DOHH2 (cell line): Measurements from ENCODE around the gene CHAMP1.

ENCODE experiments used
- H3F3A ChIP-seq: fragments of 200-600 bp; sonication (generic), shearing (Covaris generic); 2 replicates; pipeline ENCODE4 v1.6.0; 2016; ENCODE audit warnings: antibody characterized with exemption, mild to moderate bottlenecking; ENCODE audit not compliant: control insufficient read depth, insufficient read depth
- H3K27ac ChIP-seq: fragments of 200-600 bp; sonication (generic); 2 replicates; pipeline ENCODE4 v1.5.1; 2014; ENCODE audit warnings: low read depth, mild to moderate bottlenecking, low read length, moderate library complexity
- H3K27me3 ChIP-seq: fragments of 200-600 bp; sonication (generic); 2 replicates; pipeline ENCODE4 v1.6.1; 2014; ENCODE audit warnings: mild to moderate bottlenecking, low read length, mixed read lengths; ENCODE audit not compliant: control insufficient read depth
- H3K36me3 ChIP-seq: fragments of 200-600 bp; sonication (generic); 2 replicates; pipeline ENCODE4 v1.6.1; 2014; ENCODE audit warnings: mild to moderate bottlenecking, low read length, moderate library complexity, mixed read lengths; ENCODE audit not compliant: control insufficient read depth
- H3K4me1 ChIP-seq: fragments of 200-600 bp; sonication (generic); 2 replicates; pipeline ENCODE4 v1.6.1; 2014; ENCODE audit warnings: mild to moderate bottlenecking, low read length, mixed read lengths; ENCODE audit not compliant: control insufficient read depth
- H3K4me2 ChIP-seq: fragments of 200-600 bp; sonication (generic); 2 replicates; pipeline ENCODE4 v1.6.0; 2014; ENCODE audit warnings: mild to moderate bottlenecking, low read length, moderate library complexity
- H3K4me3 ChIP-seq: fragments of 200-600 bp; sonication (generic); 2 replicates; pipeline ENCODE4 v1.5.1; 2014; ENCODE audit warnings: mild to moderate bottlenecking, low read length, mixed read lengths
- H3K79me2 ChIP-seq: fragments of 200-600 bp; sonication (generic); 2 replicates; pipeline ENCODE4 v1.6.1; 2014; ENCODE audit warnings: mild to moderate bottlenecking, low read length, mixed read lengths; ENCODE audit not compliant: control insufficient read depth
- H3K9me2 ChIP-seq: fragments of 200-600 bp; sonication (generic); replicated peaks from 2 replicates; pipeline ENCODE4 v1.6.1; 2014; ENCODE audit warnings: mild to moderate bottlenecking, low read length, mixed read lengths; ENCODE audit not compliant: control insufficient read depth
- H3K9me3 ChIP-seq: fragments of 200-600 bp; sonication (generic); 2 replicates; pipeline ENCODE4 v1.6.1; 2014; ENCODE audit warnings: antibody characterized with exemption, low read length, mixed read lengths; ENCODE audit not compliant: control insufficient read depth, insufficient read depth
- H4K20me1 ChIP-seq: fragments of 200-600 bp; sonication (generic); 2 replicates; pipeline ENCODE4 v1.6.0; 2014; ENCODE audit warnings: low read depth, mild to moderate bottlenecking, antibody characterized with exemption, low read length, moderate library complexity; ENCODE audit not compliant: control insufficient read depth, insufficient read depth
- CTCF ChIP-seq: fragments of 200-600 bp; sonication (generic); IDR thresholded peaks from one replicate; pipeline ENCODE4 v1.5.1; 2014; ENCODE audit warnings: antibody characterized with exemption, mild to moderate bottlenecking, low read depth, low read length; ENCODE audit not compliant: poor library complexity, severe bottlenecking
- EZH2phosphoT487 ChIP-seq: fragments of 200-600 bp; sonication (generic); IDR thresholded peaks from 2 replicates; pipeline ENCODE4 v1.6.1; 2017; ENCODE audit warnings: borderline replicate concordance, mild to moderate bottlenecking, antibody characterized with exemption, low read length, moderate library complexity, mixed read lengths

Gene CHAMP1

GRCh38 chr13:114298866-114299265, 15.4 kb upstream of the CHAMP1 start:
- no peak for TF ChIP-seq EZH2phosphoT487
- TF ChIP-seq CTCF: no peak
- peaks cover 75% of the 10 kb centered on the region for H3K36me3 ChIP-seq
- no peaks in the 10 kb centered on the region for H4K20me1 ChIP-seq
- peaks cover 27% of the 10 kb centered on the region for H3K79me2 ChIP-seq
- H3K27me3 ChIP-seq: no peaks in the 10 kb centered on the region
- no peak overlapping the region for H3K4me3 ChIP-seq
- H3K9me2 ChIP-seq: no peaks in the 10 kb centered on the region
- no peaks in the 10 kb centered on the region for H3F3A ChIP-seq
- H3K4me2 ChIP-seq: no peak overlapping the region
- H3K27ac ChIP-seq: no peak overlapping the region
- H3K4me1 ChIP-seq: peaks cover 15% of the 10 kb centered on the region
- no peaks in the 10 kb centered on the region for H3K9me3 ChIP-seq

GRCh38 chr13:114299604-114300305, 14.5 kb upstream of the CHAMP1 start:
- Histone ChIP-seq H3K36me3 (peaks cover 79% of the 10 kb centered on the region), H3K79me2 (peaks cover 23% of the 10 kb centered on the region), H3K9me2 (no peaks in the 10 kb centered on the region), H3K4me3 (no peak overlapping the region), H3K27me3 (no peaks in the 10 kb centered on the region), H4K20me1 (no peaks in the 10 kb centered on the region), H3K4me2 (no peak overlapping the region), H3K4me1 (peaks cover 15% of the 10 kb centered on the region), H3K9me3 (no peaks in the 10 kb centered on the region), H3F3A (no peaks in the 10 kb centered on the region), H3K27ac (no peak overlapping the region)
- TF ChIP-seq EZH2phosphoT487 (no peak), CTCF (no peak)

GRCh38 chr13:114303700-114304327, 10.5 kb upstream of the CHAMP1 start:
- H3K36me3 ChIP-seq: peaks cover 65% of the 10 kb centered on the region
- TF ChIP-seq CTCF (no peak), EZH2phosphoT487 (no peak)

More at GRCh38 chr13:114303700-114304327, 10.5 kb upstream of the CHAMP1 start:
- H3F3A ChIP-seq: peaks cover 4% of the 10 kb centered on the region; the same call in 1 of the 2 replicates
- H3K9me3 ChIP-seq: no peaks in the 10 kb centered on the region
- no peak overlapping the region for H3K4me2 ChIP-seq
- no peaks in the 10 kb centered on the region for H3K9me2 ChIP-seq
- no peaks in the 10 kb centered on the region for H4K20me1 ChIP-seq
- H3K27ac ChIP-seq: no peak overlapping the region
- peaks cover 7% of the 10 kb centered on the region; the same call in 1 of the 2 replicates for H3K79me2 ChIP-seq
- H3K27me3 ChIP-seq: no peaks in the 10 kb centered on the region
- H3K4me3 ChIP-seq: no peak overlapping the region
- no peaks in the 10 kb centered on the region for H3K4me1 ChIP-seq
